ENCODE results near the gene ACOXL. TPM values are rescaled to one million over a fixed set of nuclear protein-coding genes. Genes with fewer than 3 reads are reported as not detected.

ACOXL gene
- total and polyA plus RNA-seq, 2 donors (not counting 3 experiments of a cell fraction or from before 2014, with no cell fraction given) = not detected

DNA sequence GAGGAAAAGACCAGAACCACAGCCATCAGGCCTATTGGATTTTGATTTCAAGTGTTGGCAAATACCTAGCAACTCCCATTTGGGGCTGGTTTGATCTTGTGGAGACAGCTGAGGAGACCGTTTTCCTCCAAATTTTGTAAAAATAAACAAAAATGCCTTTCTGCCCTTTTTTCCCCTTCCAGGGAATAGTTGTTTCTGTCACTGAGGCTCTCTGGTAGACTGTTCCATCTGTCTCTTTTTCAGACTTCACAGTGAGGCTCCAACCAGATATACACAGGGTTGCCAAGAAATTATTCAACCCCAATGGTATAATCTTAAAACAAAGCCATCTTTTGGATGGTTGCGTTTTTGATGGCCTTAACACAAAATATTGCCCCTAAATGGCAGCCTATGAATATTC, 115.7 kb downstream of the ACOXL start:
- intact Hi-C loops (cut with micrococcal nuclease) = no loop called here
- H3K36me3 ChIP-seq (ENCODE audit: control insufficient read depth in 2 of 2, extremely low read depth in 1 of 2, insufficient read depth in 2 of 2, low read length in 2 of 2) = no peaks in the 10 kb centered on the region
- no peak overlapping the region for H3K4me3 ChIP-seq (replicated peaks in 1 of 3; ENCODE audit: insufficient read depth in 1 of 3, low read depth in 1 of 3, low read length in 3 of 3)
- H3K27me3 ChIP-seq (ENCODE audit: control insufficient read depth in 2 of 2, insufficient read depth in 2 of 2, low read length in 2 of 2) = peaks cover 3 to 9% of the 10 kb centered on the region in 2 experiments
- ChIA-PET CTCF (no interaction called here), POLR2A (no interaction called here)
- H3K9me3 ChIP-seq (replicated peaks; ENCODE audit: control insufficient read depth, insufficient read depth, low read length) = no peaks in the 10 kb centered on the region
- BruUV-seq (replicated peaks) = no TSS peak
- no peak overlapping the region for H3K9ac ChIP-seq (replicated peaks; ENCODE audit: extremely low read depth, insufficient read depth, low read length)
- H3K9me1 ChIP-seq (replicated peaks; ENCODE audit: control insufficient read depth, extremely low read depth, insufficient read depth, low read length) = no peaks in the 10 kb centered on the region
- TF ChIP-seq EZH2 (IDR thresholded peaks at IDR 0.05; ENCODE audit: borderline replicate concordance, low read depth, low read length, severe bottlenecking) (no peak), MYC (IDR thresholded peaks at IDR 0.05; ENCODE audit: low read depth, low read length) (no peak), POLR2A (IDR thresholded peaks at IDR 0.05; ENCODE audit: low read depth, low read length) (no peak), FOS (IDR thresholded peaks at IDR 0.05; ENCODE audit: borderline replicate concordance, insufficient read depth, low read length) (no peak), JUN (IDR thresholded peaks at IDR 0.05; ENCODE audit: borderline replicate concordance, insufficient read depth, insufficient read length, low read depth) (no peak), GATA2 (IDR thresholded peaks at IDR 0.05; ENCODE audit: insufficient read depth, insufficient read length, low read depth, low read length) (no peak), POLR2AphosphoS5 (IDR thresholded peaks at IDR 0.05; ENCODE audit: insufficient read depth, low read depth, low read length) (no peak)
- TF ChIP-seq, protein P1, sequence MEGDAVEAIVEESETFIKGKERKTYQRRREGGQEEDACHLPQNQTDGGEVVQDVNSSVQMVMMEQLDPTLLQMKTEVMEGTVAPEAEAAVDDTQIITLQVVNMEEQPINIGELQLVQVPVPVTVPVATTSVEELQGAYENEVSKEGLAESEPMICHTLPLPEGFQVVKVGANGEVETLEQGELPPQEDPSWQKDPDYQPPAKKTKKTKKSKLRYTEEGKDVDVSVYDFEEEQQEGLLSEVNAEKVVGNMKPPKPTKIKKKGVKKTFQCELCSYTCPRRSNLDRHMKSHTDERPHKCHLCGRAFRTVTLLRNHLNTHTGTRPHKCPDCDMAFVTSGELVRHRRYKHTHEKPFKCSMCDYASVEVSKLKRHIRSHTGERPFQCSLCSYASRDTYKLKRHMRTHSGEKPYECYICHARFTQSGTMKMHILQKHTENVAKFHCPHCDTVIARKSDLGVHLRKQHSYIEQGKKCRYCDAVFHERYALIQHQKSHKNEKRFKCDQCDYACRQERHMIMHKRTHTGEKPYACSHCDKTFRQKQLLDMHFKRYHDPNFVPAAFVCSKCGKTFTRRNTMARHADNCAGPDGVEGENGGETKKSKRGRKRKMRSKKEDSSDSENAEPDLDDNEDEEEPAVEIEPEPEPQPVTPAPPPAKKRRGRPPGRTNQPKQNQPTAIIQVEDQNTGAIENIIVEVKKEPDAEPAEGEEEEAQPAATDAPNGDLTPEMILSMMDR (IDR thresholded peaks at IDR 0.05; ENCODE audit: extremely low read depth in 1 of 2, insufficient read depth in 1 of 2, low read depth in 1 of 2, low read length in 2 of 2) = no peak
- TF ChIP-seq, protein P2, sequence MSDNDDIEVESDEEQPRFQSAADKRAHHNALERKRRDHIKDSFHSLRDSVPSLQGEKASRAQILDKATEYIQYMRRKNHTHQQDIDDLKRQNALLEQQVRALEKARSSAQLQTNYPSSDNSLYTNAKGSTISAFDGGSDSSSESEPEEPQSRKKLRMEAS (IDR thresholded peaks at IDR 0.05; ENCODE audit: insufficient read depth, insufficient read length) = no peak
- no peak for FAIRE-seq
- dilution Hi-C loops (cut with MboI; ENCODE audit: extremely low pct_ligation_motif_present, low sequenced_read_pairs) = no loop called here
- H3K4me1 ChIP-seq (ENCODE audit: control insufficient read depth, extremely low read depth, insufficient read depth, low read length) = no peaks in the 10 kb centered on the region
- DNase-seq (ENCODE audit: low read depth, low spot score) = no peak
- H4K20me1 ChIP-seq (replicated peaks; ENCODE audit: control insufficient read depth, extremely low read depth, insufficient read depth, low read length) = no peaks in the 10 kb centered on the region
- no peak overlapping the region for H2AFZ ChIP-seq (ENCODE audit: low read depth, low read length)
- H3K4me2 ChIP-seq (ENCODE audit: insufficient read depth, low read length) = no peak overlapping the region
- no peak overlapping the region for H3K27ac ChIP-seq (ENCODE audit: insufficient read depth, low read depth, low read length)
- no peaks in the 10 kb centered on the region for H3K79me2 ChIP-seq (ENCODE audit: control insufficient read depth, insufficient read depth, low read length)
